Superior temporal gyrus (tissue), 1 donor: ENCODE measurements around the gene SMURF2.

Source experiments
- DNase-seq: peaks from one replicate; pipeline ENCODE4 v3.0.0-alpha.2; 2016; ENCODE audit errors: extremely low spot score

SMURF2 gene

DNA sequence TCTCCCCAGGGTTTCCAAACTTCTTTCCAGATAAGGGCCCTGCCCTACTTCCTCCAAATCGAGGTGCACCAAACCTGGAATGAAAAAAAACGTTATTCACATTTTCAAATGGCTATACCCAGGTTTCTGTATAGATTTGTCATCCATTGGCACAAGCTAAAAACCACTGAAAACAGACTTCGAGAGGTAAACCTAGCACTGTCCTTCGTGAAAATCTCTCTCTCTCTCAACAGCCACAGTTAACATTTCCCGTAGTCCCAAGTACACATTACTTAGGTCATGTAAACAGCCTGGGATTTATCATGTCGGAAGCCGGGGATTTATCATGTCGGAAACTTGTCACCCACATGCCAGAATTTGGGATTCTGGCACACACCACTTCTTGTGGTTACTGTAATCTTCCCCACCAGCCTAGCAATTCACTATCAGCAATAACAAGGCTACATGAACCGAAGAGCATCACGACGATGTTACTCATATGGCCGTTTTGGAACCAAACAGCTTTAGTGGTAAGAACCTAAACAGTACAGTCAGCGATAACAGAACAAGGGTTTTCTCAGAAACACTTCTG, 157.3 kb downstream of the SMURF2 start:
- DNase-seq, result no peak

DNA sequence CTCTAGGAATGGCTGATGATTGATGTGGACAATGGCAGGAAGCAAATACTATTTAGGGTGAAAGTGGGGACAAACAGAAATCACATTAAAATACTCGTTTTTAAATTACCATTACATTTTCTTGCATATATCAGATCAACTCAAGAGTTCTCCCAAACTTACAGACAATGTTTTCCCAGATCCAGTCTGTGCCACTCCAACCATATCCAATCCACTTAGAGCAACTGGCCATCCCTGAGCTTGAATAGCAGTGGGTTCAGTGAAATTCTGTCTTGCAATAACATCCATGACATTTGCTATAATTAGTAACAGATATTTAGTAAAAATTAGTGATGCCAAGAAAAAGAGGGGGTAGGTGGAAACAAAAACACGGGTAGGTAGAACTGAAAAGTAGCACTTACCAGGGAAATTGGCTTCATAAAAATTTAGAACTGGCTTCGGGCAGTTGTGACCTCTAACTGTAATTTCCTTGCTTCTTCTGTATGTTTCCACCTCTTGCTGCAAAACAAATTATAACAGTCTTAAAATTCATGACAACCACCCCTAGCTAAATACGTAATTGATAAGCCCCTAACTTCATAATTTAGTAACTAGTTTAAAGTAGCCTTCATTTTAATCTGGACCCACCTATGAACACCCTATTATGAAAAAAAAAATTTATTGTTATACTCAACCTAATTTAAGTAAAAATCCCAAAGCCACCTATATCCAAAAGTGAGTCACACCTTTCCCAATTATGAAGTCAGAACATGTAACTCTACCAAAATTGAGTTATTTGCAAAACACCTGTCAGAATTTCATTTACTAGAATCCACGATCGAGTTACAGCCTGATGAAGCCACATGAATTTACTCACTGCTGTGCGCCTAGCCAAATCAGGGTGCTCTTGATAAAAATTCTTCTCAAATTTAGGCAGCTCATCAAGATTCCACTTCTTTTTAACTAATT, 158.0 kb downstream of the SMURF2 start:
- DNase-seq, result no peak

DNA sequence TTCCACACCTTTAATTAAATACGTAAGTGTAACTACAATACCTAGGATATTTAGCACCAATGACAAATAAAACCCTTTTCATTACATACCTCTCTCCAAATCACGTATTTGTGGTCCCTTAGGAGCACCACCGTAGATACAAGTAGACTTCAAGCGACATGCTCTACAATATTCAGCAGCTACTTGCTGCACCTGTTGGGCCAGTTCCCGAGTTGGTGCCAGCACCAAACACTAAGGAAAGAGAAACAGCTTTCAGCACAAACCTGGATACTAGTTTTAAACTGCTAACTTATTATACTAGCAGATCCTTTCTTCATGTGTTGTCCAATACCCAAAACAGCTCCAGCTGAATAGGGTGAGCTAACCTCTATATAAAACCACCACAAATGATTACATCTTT, 158.8 kb downstream of the SMURF2 start:
- no peak for DNase-seq

DNA sequence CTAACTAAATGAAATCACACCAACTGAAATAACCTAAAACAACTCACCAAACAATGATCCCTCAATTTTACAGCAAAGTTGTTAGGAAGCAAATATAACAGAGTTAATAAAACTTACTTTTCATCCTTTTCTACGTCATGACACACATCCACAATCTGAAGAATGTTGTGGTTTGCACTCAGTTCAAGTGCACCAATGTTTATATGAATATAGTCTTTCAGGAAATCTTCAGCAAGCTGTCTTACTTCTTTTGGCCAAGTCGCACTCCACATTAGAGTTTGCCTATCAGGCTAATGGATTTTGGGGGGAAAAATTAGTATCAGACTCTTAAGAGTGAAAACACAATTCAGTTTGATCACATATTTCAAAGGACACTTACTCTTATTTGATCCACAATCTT, 159.3 kb downstream of the SMURF2 start:
- DNase-seq, result no peak

DNA sequence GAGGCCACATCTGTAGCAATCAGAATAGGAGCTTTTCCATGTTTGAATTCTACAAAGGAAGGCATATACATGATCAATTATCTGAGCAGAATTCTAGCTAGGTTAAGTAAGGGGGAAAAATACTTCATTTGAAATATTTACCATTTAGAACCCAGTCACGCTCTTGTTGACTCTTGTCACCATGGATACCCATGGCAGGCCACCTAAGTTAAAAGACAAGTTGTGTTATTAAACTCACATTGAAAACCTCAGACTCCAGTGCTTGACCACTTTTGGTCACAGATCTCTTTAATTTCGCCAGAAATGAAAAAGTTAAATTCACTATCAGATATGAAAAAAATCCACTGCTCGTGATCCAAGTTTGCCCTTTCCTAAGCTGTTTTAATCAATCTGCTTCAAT, 160.1 kb downstream of the SMURF2 start:
- no peak for DNase-seq

DNA sequence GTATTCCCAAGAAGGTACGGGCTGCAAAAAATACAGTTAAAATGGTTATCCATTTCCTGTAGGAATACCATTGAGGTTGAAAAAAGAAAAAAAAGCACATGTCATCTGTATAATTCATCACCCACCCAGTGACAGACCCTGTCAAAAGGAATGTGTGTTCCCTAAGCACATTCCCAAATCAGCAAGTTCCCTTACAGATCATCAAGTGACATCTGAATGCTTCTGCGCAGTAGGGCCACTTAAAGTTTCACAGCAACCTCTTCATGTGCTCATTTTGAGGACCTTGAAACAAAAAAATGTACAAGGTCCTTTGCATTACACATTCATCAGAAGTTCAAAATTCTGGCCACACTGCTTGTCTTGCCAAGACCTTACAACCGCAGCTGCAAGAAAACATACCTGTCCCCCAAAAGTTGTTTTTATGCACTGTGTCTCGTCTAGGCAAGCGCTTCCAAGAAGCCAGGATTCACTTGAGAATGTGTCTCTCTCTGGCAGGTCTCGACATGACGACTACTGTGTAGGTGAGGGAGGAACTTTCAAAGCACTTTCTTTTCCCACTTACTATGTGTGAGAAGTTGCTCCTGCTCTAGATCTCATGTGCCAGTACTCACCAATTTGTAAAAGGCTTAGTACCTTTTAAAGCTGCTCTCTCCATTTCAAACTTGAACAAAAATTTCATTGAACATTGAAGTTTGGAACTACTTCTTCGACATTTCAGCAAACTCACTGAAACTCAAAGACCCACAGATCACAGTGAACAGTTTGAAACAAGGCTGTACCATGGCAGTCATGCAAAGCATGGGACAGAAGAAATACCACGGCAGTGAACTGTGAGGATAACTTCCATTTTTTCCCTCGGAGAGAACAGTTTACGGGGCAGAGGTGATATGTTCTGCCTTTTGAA, 161.0 kb downstream of the SMURF2 start:
- no peak for DNase-seq

DNA sequence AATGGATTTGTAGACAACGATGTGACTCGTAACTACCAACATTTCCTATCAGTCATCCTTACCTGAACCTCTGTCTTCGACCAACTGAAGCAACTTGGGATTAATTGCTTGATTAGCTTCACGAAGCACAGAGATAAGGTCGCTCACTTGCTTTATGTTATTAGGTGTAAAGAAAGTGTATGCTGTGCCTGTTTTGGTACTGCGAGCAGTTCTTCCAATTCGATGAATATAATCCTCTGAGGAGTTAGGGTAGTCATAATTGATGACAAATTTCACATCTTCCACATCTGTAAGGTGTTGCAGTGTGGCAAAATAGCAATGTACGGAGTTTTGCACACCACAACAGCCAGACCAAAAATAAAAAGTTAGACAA, 161.6 kb downstream of the SMURF2 start:
- no peak for DNase-seq

DNA sequence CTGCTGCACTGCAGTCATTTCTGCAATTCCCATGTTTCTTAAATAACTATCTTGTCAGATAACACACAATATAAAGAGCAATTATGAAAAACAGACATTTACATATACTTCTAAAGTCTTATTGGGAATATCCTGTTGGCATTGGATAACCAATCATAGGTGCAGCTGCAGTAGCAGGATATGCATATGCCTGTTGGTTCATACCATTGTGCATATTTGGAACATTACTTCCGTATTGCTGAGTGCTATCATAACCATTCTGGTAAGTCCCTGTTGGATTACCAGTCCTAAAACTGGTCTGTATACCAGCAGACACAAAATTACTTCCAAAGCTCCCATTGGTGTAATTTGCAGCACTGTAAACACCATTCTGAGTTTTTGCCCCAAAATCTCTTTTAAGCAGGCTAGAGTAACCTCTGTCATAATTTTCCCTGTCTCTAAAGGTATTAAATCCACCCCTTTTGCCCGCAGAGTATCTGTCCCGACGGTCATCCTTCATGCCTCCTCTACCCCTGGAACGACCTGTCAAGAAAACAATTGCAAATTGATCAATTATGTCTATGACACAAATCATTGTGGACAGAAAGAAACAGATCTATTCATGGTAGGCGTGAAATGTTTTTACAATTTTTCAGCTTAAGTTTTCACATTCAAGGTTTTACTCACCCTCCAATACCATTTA, 162.2 kb downstream of the SMURF2 start:
- DNase-seq, result no peak

DNA sequence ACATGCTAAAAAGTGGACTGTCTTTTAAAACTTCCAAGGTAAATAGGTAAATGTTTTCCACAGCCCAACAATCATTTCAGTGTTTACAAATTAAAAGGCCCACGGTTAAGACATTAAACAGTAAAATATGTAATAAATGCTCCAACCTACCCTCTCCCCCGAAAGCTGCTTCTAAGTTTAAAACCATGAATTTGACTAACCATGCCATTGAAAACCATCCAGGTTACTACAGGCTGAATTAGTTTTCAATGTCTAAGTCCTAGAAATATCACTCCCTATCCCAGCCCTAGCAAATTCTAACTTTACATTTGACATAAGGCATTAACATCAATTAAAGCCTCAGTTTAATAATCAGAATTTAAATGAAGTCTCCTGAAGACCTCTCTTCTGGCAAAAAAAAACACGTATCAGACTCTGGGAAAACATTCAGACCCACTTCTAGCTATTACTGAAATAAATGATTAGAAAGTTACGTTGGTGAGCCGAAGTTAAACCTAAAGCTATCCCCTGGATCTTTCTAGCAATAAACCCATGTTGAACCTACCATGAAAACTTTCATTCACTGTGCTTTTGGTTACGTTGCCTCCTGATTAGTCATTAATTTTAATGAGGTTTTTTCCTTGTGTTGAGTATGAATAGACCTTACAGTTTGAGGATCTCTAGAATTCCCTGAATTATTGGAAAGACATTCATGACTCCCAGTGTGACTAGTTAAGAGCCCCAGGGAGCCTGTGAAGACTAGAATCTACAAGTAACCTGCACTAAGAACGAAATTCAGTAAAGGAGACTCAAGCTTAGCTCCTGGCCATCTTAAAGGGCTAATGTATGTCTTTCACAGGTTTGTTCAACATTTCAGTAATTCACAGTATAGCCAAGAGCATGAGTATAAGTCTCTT, 163.6 kb downstream of the SMURF2 start:
- no peak for DNase-seq

DNA sequence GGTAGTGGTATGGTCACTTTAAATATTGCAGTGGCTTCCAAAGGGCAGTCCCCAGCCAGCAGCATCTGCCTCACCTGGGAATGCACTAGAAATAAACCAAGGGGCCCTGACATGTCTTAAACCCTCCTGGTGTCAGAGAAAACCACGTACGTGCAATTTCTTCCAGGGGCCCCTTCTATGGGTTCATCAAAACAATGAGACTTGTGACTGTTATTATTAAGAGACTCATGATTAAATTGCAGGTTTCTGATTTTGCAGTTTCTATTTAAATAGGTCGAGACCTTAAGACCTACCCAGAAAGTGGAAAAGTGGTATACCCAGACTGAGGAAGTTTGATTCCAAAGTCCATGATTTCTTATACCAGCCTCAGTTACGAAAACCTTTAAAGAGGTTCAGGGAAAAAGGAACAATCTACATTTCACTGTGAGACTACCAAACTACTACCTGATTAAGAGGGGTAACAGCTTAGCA, 164.5 kb downstream of the SMURF2 start:
- DNase-seq, result no peak

DNA sequence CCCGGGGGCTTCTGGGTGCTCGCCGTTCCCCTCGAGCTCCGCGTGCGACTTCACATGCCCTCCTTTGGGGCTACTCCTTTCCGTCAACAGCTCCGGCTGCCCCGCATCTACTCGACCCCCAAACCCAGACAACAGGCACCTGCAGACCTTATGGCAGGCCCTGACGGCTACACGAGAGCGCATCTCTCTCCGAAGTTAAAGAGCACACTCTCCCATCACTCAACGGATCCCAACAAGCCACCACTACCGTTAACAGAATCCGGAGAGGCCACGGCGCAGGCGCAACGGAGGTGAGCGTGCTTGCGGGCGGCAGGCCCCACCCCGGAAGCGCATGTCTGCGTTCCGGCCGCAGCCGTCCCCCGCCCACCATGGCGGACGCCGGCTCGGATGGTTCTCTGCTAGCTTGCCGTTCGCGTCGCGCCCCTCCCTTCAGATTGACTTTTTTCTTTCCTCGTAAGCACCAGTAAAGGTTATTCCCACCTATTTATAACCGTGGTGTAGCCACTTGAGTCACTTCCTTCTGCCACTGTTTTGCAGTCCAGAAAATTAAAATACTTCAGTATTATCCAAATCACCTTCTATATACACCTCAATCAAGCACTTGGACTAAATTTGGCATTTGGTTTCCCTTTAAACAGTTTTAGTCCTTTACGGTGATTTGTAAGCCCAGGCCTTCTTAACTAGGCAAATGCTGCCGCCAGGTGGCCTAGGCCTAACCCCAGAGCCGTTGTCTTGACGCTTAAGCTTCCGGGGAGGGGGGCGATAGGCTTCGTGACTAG, 165.1 kb downstream of the SMURF2 start, which contains the start of gene POLG2:
Gene POLG2, minus strand, starts transcription at position 269 of the 779 bp plus-strand sequence. Its CDS starts 86 bp downstream, at position 183.
- DNase-seq, result peak; percentile 94

DNA sequence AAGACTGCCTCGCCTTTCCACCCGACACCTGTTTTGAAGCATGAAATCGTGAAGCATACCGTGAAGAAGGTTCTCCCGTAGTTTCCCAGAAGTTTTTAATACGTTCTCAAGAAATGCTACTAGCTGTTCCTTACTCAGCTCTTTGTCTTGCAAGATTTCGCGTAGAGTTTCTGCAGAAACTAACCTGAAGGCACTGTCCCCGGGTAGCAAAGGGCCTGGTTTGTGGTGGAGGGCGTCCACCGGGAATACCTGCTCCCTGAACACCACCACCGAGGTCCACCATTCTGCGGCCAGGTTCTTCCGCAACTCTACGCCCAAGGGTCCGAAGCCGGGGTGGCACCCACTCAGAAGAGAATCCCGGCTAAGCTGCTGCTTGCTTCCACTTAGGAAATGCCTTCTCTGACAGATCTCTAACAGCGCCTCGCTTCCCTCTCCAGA, 165.7 kb downstream of the SMURF2 start:
- no peak for DNase-seq
